ENCODE measurements around the gene RNF115.

The RNF115 gene

DNA sequence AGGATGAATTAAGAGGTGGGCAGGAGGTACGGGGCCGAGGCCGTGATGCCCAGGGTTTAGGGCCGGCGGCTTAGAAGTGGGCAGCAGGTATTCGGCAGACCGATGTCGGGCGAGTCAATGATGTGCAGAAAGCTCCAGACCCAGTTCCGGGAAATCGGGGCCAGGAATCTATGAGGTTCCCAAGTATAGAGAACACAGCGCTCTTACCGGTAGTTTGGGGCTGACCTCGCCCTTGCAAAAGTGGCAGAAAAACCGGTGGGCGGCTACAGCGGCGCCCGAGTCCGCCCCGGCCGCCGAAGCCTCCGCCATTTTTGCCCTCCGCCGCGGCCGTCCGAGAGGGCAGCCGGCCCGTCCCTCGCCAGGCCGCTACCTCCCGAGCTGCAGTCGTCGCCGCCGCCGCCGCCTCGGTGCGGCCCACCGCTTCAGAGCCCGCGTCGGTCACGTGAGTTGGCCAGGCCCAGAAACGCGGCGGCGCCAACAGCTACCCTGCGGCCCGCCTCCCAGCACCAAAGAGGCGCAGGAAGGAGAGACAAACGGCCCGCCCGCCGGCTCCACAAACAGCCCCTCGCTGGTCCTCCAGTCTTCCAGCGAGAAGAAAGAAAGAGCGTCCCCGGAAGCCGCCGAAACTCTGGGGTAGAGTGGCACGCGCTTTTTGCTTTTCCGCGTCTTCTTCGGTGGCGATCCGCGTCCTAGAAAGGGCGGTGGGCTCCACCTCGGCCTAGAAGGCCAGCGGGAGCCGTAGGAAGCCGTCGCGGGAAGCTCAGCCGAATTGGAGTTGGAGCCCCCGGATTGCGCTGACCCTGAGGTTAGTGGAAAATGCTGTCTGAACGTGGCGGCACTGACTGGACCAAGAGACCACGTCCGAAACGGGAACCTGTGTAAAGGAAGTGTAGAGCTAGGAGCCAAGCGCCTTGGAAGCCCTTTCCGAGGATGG lies at the start of gene RNF115, which contains the start of gene POLR3C:
TSS of gene RNF115 (minus strand) at position 531 of the 934 bp plus-strand sequence. CDS start at position 309, 222 bp downstream.
TSS of gene POLR3C (plus strand) at position 636 of the 934 bp plus-strand sequence. CDS start 1,577 bp downstream, outside the sequence.
- TF ChIP-seq POLR2A (IDR thresholded peaks at IDR 0.05; ENCODE audit: extremely low read depth, insufficient read length) (peak; percentile 79), MYC (IDR thresholded peaks at IDR 0.05; ENCODE audit: low read depth, low read length) (peak; percentile 94)
- TF ChIP-seq, protein P1, sequence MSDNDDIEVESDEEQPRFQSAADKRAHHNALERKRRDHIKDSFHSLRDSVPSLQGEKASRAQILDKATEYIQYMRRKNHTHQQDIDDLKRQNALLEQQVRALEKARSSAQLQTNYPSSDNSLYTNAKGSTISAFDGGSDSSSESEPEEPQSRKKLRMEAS (IDR thresholded peaks at IDR 0.05; ENCODE audit: low read depth, low read length) = peak; percentile 82
- TF ChIP-seq, protein P2, sequence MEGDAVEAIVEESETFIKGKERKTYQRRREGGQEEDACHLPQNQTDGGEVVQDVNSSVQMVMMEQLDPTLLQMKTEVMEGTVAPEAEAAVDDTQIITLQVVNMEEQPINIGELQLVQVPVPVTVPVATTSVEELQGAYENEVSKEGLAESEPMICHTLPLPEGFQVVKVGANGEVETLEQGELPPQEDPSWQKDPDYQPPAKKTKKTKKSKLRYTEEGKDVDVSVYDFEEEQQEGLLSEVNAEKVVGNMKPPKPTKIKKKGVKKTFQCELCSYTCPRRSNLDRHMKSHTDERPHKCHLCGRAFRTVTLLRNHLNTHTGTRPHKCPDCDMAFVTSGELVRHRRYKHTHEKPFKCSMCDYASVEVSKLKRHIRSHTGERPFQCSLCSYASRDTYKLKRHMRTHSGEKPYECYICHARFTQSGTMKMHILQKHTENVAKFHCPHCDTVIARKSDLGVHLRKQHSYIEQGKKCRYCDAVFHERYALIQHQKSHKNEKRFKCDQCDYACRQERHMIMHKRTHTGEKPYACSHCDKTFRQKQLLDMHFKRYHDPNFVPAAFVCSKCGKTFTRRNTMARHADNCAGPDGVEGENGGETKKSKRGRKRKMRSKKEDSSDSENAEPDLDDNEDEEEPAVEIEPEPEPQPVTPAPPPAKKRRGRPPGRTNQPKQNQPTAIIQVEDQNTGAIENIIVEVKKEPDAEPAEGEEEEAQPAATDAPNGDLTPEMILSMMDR (IDR thresholded peaks at IDR 0.05; ENCODE audit: low read depth, low read length) = no peak
- peak; percentile 95 for DNase-seq (ENCODE audit: low read depth)
- peak within 1 kb of the TSS; percentile 99 for H3K4me3 ChIP-seq (ENCODE audit: low read depth, low read length)

DNA sequence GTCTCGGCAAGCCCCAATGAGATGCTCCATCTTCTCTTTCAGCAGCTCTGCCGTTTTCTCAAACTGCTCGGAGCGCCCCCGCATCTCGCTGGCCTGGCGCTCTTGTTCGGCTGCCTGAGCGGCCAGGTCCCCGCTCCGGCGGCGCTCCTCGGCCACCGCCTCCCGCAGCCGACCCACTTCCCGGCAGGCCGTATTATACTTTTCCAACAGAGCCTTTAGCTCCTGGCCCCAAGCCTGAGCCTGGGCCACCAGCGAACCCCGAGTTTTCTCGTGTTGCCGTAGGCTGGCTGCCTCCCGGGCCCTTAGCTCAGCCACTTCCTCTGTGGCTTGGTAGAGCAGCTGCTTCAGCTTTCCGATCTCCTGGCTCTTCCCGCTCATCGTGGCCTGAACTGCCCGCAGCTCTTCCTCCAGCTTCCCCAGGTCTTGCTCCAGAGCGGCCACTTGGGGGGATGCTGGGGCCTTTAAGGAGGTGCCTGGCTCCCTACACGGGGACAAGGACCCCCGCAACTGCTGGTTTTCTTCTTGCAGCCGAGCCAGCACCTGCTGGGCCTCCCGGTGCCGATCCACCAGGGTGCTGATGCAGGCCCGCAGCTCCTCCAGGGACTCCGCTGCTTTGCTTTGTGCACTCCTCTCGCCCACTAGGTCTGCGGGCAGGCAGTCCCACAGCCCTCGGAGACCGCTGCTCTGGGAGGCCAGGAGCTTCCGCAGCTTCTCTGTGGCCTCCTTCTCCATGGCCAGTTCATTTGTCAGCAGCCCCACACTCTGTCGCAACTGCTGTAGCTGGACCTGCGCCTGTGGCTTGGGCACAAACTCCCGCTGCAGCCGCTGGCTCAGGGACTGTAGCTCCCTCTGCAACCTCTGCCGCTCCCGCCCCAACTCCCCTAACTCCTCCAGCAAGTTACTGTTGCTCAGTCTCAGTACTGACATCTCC lies 48.4 kb upstream of the RNF115 start:
- peak overlapping the region; percentile 68 for H3K4me3 ChIP-seq (ENCODE audit: low read depth, low read length)
- TF ChIP-seq, protein P2 (IDR thresholded peaks at IDR 0.05; ENCODE audit: low read depth, low read length) = no peak
- TF ChIP-seq, protein P1 (IDR thresholded peaks at IDR 0.05; ENCODE audit: low read depth, low read length) = 0 out of 2 replicates have a peak, but pooled peaks have one; percentile 39
- TF ChIP-seq POLR2A (IDR thresholded peaks at IDR 0.05; ENCODE audit: extremely low read depth, insufficient read length) (peak; percentile 27), MYC (IDR thresholded peaks at IDR 0.05; ENCODE audit: low read depth, low read length) (peak; percentile 39; the same call in 1 of the 2 replicates)
- DNase-seq (ENCODE audit: low read depth) = peak; percentile 91

DNA sequence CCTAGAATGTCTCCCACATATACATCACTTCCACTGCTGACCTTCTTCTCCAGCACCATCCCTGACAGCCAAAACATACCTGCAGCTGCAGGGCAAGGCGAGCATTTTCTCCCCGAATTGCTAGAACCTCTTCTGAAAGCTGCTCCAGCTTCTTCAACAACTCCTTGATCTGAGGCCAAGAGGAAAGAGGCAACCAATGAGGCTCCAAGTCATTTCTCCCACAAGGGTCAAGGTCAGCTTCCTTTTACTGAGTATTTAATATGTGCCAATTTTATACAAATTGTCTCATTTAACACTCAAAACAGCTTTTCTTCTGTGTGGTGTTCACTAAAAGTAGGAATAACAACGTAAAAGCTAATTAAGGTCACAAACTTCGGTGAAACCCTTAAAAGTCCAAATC lies 44.3 kb upstream of the RNF115 start:
- no peak for DNase-seq (ENCODE audit: low read depth)
- H3K4me3 ChIP-seq (ENCODE audit: low read depth, low read length) = no peak overlapping the region
- TF ChIP-seq, protein P1 (IDR thresholded peaks at IDR 0.05; ENCODE audit: low read depth, low read length) = no peak
- TF ChIP-seq, protein P2 (IDR thresholded peaks at IDR 0.05; ENCODE audit: low read depth, low read length) = no peak
- TF ChIP-seq POLR2A (IDR thresholded peaks at IDR 0.05; ENCODE audit: extremely low read depth, insufficient read length) (no peak), MYC (IDR thresholded peaks at IDR 0.05; ENCODE audit: low read depth, low read length) (no peak)

DNA sequence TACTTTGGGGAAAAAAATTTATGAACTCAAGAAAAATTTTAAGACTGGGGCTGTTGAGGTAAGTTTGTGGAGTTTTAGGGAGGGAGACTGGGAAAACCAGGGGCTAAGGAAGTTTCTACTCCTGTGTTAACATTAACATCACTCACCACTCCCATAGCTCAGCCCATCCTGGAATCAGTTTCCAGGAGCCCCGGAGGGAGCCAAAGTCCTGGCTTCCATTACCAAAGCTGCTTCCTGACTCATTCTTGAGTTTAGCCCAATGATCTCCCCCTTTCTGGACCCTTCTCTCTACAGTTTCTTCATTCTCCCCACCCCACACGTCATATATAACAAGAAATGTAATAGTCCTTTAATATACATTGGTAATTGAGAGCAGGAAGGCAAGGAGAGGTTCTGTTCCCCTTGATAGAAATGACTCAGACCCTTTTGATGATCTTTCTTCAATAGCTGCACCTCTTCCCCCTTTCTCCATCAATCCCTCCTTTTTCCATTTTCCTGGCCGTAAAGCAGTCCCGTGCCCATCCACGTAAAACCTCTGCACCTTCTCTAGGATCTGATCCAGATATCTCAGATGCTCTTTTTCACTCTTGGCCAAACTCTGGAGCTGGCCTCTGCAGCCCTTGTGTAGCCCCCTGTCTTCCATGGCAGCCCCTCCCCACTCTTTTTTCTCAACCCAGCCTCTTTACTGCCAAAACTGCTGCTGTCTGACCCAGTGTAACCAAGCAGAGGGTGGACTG lies 39.6 kb upstream of the RNF115 start:
- no peak overlapping the region for H3K4me3 ChIP-seq (ENCODE audit: low read depth, low read length)
- TF ChIP-seq, protein P2 (IDR thresholded peaks at IDR 0.05; ENCODE audit: low read depth, low read length) = no peak
- TF ChIP-seq MYC (IDR thresholded peaks at IDR 0.05; ENCODE audit: low read depth, low read length) = no peak
- TF ChIP-seq, protein P1 (IDR thresholded peaks at IDR 0.05; ENCODE audit: low read depth, low read length) = no peak
- TF ChIP-seq POLR2A (IDR thresholded peaks at IDR 0.05; ENCODE audit: extremely low read depth, insufficient read length) = no peak
- DNase-seq (ENCODE audit: low read depth) = no peak
